Epidermal melanocyte (primary cell): ENCODE data around the gene CTXN3.

Experiments used
- DNase-seq: peaks from one replicate; pipeline ENCODE4 v3.0.0; 2011; ENCODE audit warnings: low spot score; ENCODE audit not compliant: insufficient read length

CTXN3 gene

GRCh38 chr5:127649018-127649439, at the start of gene CTXN3:
Gene CTXN3, plus strand, starts transcription at chr5:127649082. Its CDS starts 8,440 bp downstream, at chr5:127657522.
- no peak for DNase-seq

- no peak for DNase-seq
Observed at GRCh38 chr5:127599320-127599719, 49.6 kb upstream of the CTXN3 start.

- DNase-seq, result no peak
Observed at GRCh38 chr5:127599847-127600246, 49.0 kb upstream of the CTXN3 start.

GRCh38 chr5:127601111-127601510, 47.8 kb upstream of the CTXN3 start:
- DNase-seq, result no peak

- no peak for DNase-seq
Observed at GRCh38 chr5:127601601-127602000, 47.3 kb upstream of the CTXN3 start.

GRCh38 chr5:127602481-127602880, 46.4 kb upstream of the CTXN3 start:
- DNase-seq, result no peak

DNA sequence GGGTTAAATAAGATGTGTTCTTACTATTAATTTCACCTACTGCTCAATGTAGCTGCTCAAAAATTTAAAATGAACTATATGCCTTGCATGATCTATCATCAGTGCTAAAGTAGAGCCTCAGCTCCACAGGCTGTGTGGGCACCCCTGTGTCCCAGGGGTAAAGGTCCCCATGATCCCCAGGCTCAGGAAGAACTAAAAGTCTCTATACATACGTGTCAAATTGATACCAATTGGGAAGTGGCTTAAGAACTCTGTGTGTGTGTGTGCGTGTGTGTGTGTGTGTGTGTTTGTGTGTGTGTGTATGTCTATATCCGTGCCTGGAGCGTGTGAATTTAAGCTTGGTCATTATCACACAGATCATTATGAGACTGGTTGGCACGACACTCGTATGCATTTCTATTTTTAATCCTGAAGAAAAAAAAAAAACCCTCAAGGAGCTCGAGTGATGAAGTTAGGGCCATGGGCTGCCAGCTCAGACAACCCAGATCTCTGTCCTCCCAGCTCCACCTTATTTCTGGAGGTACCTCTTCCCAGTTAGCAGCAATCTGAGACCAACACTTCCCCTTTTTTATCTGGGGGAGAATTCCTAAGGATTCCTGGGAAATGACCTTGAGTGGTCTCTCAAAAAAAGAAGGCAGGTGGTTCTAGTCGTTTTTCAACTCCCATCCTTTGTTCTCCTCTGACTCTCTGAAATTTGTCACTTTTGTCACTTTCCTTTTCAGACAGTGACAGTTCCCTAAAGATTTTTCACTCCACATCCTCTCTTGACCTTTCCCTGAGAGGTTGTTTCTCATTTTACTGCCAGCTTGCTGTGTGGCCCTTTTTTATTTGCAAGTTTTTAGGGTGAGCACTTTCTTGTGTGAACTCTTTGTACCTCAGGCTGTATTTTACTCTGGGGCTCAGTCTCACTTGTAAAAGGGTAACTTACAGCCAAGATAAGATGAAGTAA, 45.7 kb upstream of the CTXN3 start:
- no peak for DNase-seq

DNA sequence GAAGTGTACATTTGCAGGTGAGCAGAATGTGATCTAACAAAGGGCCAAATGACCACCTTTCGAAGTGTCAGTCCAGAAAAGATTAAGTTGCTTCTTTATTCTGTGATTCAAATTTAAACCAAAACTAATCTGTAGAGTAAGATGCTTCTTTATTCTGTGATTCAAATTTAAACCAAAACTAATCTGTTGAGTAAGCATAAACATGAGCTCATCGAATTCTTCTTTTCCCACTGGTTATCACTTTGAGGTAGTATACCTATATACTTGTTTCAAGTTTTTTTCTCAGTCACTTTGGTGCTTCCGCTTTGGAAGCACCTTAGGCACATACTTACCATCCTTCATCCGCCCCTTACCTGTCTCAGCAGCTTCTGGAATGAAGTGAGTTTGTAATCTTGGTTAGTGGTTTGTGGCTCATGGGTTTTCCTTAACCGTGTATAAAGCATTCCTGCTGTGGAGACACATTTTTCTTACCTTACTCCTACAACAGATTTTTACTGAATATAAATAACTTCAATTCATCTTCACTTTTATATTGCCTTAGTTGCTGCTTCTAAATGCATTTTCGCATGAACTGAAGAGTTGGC, 40.7 kb upstream of the CTXN3 start:
- DNase-seq, result no peak

DNA sequence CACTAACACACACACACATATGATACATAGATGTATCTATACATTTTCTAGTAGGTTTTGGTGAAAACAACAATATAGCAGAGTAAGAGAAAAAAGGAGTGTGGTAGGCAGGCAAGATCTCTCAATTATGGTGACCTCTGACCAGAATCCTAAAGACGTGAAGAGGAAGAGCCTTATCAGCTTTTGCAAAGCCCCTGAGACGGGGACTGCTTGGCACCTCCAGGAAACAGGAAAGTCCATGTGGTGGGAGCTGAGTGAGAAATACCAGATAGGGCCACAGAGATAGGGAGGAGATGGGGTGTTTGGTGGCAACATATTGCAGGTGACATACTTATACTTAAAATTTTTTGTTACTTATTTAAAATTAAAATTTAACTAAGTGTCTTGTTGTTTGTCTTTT, 39.9 kb upstream of the CTXN3 start:
- DNase-seq, result no peak

DNA sequence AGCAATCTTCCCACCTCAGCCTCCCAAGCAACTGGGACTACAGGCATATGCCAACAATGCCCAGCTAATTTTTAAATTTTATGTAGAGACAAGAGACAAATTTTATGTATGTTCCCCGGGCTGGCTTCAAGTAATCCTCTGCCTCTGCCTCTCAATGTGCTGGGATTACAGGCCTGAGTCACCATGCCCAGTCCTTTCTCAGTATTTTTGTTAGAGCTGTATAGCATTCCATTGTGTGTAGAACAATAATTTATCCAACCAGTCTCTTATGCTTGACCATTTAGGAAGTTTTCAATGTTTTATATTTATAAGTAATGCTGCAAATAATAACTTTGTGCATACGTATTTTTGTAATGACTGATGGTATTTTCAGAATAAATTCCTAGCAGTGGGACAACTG, 38.9 kb upstream of the CTXN3 start:
- DNase-seq, result no peak

- DNase-seq, result no peak
Observed at GRCh38 chr5:127612441-127613141, 36.3 kb upstream of the CTXN3 start.

DNA sequence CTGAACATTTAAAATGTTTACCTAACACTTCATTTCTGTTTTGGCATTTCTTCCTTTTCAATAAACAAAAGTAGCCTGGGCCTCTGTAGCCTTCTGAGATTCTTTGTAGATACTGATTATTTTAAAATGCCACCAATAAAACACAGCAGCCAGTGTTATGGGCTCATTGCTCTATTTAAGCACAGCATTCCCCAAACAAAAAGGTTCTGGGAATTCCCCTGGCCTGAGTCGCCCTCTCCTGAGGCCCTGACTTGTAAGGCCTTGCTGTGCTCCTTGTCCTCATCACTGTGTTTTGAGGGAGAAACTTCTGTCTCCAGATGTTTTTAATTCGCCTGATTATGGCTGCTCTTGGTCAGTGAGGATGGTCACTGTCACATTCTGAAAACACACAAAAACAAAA, 33.0 kb upstream of the CTXN3 start:
- no peak for DNase-seq

GRCh38 chr5:127619908-127620479, 28.9 kb upstream of the CTXN3 start:
- no peak for DNase-seq

DNA sequence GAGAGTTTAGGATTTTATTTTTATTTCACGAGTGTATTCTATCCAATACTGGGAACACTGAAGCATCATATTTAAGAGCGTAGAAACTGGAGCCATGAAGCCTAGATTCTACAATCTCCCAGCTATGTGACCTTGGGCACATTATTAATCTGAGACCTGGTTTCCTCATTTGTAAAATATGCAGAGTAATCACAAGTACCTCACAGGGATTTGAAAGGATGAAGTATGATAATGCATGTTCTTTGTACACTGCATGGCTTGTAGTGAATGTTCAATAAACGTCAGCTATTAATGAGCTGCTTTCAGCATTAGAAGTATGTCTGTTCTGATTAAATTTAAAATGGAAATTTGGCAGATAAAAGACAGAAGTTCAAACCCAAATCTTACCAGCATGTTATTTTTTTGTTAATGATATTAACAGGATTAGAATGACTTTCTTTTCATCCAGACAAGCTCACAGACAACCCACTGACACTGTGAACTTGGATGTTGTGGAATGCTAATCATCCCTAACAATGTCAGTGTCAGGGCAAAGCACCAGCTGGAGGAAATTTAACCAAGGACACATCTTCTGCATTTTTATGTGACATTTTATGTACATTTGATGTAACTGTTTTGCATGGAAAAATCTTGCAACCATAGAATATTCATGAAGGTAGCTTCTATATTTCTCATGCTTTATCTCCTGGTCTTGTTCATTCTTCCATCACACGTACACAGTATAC, 27.1 kb upstream of the CTXN3 start:
- no peak for DNase-seq

DNA sequence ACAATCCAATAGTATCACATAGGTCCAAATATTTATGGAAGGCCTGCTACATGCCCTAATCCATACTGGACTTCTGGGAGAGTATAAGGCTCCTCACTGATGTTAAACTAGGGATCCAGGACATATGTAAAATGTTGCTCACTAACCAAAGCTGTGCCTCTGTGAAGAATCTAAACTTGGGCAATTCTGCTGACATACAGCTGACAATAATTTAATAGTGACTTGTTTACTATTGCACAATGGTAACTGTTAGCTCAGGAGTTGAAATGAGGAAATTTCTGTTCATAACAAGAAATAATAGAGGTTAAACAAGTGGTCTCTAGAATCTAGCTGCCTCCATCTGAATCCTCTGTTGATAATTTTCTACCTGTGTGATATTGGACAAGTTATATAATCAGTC, 14.9 kb upstream of the CTXN3 start:
- no peak for DNase-seq

GRCh38 chr5:127639828-127640227, 9.1 kb upstream of the CTXN3 start:
- no peak for DNase-seq

- DNase-seq, result no peak
Observed at GRCh38 chr5:127642949-127643348, 5.9 kb upstream of the CTXN3 start.

DNA sequence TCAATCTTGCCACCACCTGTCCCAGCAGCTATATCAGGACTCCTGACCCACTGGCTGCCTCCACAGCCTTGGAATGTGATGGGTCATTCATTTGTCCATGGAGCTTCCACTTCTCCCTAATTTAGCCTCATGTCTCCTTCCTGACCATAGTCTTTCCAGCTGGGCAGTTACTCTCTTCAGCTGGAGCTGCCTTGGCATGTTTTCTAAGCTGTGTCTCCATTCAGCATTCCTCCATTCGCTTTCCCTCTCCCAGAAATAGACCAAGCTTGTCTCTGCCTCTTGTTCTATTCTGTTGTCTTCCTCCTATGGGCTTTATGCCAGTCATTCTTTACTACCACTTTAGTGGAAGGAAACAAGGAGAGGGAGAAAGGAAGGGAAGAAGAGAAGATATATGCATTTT, 5.3 kb upstream of the CTXN3 start:
- no peak for DNase-seq

DNA sequence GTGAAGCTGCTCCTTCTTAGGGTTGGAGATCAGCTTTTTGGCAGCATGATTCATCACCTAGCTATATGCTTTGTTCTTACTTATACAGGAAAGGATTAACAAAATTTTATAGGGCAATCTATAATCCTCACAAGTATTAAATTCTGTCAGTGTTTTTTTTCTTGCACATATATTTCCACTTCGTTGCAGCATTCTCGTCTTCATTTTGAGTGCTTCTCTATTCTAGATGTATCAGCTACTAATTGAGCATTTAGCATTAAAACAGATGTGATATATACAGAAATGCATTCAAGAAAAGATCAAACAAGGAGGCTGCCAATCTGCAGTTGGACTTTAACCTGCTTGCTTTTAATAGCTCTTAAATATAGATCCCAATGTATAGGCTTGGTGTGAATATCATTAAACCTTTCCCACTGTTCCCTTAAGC, 3.6 kb upstream of the CTXN3 start:
- DNase-seq, result no peak

- DNase-seq, result no peak
Observed at GRCh38 chr5:127647361-127647958, 1.4 kb upstream of the CTXN3 start.

DNA sequence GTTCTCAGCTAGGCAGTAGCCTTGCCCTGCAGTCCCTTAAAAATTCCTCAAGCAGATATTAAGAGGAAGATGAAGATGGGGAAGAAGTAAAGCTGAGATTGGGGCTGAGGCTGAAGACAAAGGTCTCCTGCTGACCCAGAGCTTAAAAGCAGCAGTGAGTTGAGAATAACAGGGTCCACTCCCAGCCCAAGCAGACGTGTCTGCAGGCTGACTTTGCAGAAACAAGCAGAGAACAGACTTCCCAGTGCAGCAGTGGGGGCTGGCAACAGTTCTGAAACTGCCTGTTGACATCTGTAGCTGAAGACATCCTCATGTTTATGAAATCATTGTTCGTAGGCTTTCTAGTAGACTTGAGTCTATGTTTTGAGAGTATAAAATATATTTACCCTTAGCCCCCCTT, 1.1 kb downstream of the CTXN3 start:
- no peak for DNase-seq
